Pancreas (tissue), 10 donors: ENCODE data around the gene RASGRF1. TPM values are rescaled to one million over a fixed set of nuclear protein-coding genes. Genes with fewer than 3 reads are reported as not detected.
A peak's percentile ranks its signal among the peaks of the same experiment; 100 is the strongest.

Experiments
- ATAC-seq, 4 donors: fragments of 200-7000 bp; cut with Tn5 transposase; one replicate each; pipeline versions ENCODE4 v1.8.0 to v1.9.1; 2020; ENCODE audit warnings: mild to moderate bottlenecking in 4 of 4, moderate library complexity in 4 of 4
- DNase-seq, 6 donors: peaks; one replicate each; pipeline ENCODE4 v3.0.0-alpha.2; 2020
- FAIRE-seq: peaks from 2 replicates; lab custom pipeline; 2012; peaks lifted over from hg19 to GRCh38; lab: Jason Lieb, UNC
- H3K27ac ChIP-seq, 4 donors: fragments of 200-600 bp; sonication (generic); 1 replicate in 3 of 4; 2 replicates in 1 of 4; pipeline versions ENCODE4 v1.5.0 to v1.8.0; 2020
- H3K27me3 ChIP-seq, 4 donors: fragments of 200-600 bp; one replicate each; pipeline ENCODE4 v1.8.0; 2021
- H3K36me3 ChIP-seq, 3 donors: fragments of 200-600 bp; sonication (generic) in 1 of 3; one replicate each; pipeline versions ENCODE4 v1.5.0 to v1.8.0; 2020 to 2021
- H3K4me1 ChIP-seq, 3 donors: fragments of 200-600 bp; one replicate each; pipeline ENCODE4 v1.8.0; 2021
- H3K4me3 ChIP-seq, 4 donors: fragments of 200-600 bp; sonication (generic) in 2 of 4; one replicate each; pipeline versions ENCODE4 v1.5.0 to v1.8.0; 2020 to 2021
- H3K9me3 ChIP-seq, 4 donors: fragments of 200-600 bp; one replicate each; pipeline ENCODE4 v1.8.0; 2021
- WGBS, 2 donors: extraction: QIAGEN DNeasy Blood & Tissue Kit; methylation state at CpG; one replicate each; pipeline ENCODE4 v1.1.7; 2013; 5-methylcytosine and 5-hydroxymethylcytosine counted together
- intact Hi-C, 3 donors: fragments of 100-400 bp; cut with DNase I; formaldehyde crosslinking; loops; one replicate each; pipeline versions ENCODE4 v1.11.1 to v1.14.2; 2022
- polyA plus RNA-seq, 2 donors: library from polyadenylated mRNA; stranded (reverse); fragments of 200-250 nt; gene quantifications; one replicate each; pipeline ENCODE4 v1.2.3, GENCODE V29; 2013
- total RNA-seq, 6 donors: library from RNA; stranded (reverse); fragmentation: NEBNext Ultra II Directional in 4 of 6; extraction: Animal tissue kit (Norgen Biotek cat#: 25700) in 4 of 6; gene quantifications; one replicate each; pipeline versions ENCODE4 v1.2.1 to v1.2.4, GENCODE V29; 2021 to 2023
- TF ChIP-seq, protein P1 (sequence below), 4 donors: fragments of 200-600 bp; sonication (generic) in 3 of 4; IDR thresholded peaks; one replicate each; pipeline versions ENCODE4 v1.5.0 to v1.8.0; 2021; ENCODE audit warnings: antibody characterized with exemption in 4 of 4
- donor health status: healthy with polysubstance abuse.
- donor health status: DM: no; HTN: no; CAD: no; lungs with moderate emphysema.
- donor health status: DM: no; HTN: no; CAD: no.
- donor health status: control.
- donor health status: control.
- donor health status: Bipolar disorder and iron deficiency.
- donor health status: DM: yes; HTN: yes; CAD: no.
- donor health status: DM: no; HTN: no; CAD: no.
- donor health status: DM: no; HTN: no; CAD: no.
- donor health status: DM: yes; HTN: yes; CAD: no.

Gene RASGRF1, protein sequence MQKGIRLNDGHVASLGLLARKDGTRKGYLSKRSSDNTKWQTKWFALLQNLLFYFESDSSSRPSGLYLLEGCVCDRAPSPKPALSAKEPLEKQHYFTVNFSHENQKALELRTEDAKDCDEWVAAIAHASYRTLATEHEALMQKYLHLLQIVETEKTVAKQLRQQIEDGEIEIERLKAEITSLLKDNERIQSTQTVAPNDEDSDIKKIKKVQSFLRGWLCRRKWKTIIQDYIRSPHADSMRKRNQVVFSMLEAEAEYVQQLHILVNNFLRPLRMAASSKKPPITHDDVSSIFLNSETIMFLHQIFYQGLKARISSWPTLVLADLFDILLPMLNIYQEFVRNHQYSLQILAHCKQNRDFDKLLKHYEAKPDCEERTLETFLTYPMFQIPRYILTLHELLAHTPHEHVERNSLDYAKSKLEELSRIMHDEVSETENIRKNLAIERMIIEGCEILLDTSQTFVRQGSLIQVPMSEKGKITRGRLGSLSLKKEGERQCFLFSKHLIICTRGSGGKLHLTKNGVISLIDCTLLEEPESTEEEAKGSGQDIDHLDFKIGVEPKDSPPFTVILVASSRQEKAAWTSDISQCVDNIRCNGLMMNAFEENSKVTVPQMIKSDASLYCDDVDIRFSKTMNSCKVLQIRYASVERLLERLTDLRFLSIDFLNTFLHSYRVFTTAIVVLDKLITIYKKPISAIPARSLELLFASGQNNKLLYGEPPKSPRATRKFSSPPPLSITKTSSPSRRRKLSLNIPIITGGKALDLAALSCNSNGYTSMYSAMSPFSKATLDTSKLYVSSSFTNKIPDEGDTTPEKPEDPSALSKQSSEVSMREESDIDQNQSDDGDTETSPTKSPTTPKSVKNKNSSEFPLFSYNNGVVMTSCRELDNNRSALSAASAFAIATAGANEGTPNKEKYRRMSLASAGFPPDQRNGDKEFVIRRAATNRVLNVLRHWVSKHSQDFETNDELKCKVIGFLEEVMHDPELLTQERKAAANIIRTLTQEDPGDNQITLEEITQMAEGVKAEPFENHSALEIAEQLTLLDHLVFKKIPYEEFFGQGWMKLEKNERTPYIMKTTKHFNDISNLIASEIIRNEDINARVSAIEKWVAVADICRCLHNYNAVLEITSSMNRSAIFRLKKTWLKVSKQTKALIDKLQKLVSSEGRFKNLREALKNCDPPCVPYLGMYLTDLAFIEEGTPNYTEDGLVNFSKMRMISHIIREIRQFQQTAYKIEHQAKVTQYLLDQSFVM (N-terminal part only)
- total RNA-seq, result 1 to 10 TPM in 3 of 6 donors, under 1 TPM in 3; 0.35 to 2.9 (median 1.6) TPM
- 1 to 10 TPM; 1.8 to 8.4 TPM for polyA plus RNA-seq

DNA sequence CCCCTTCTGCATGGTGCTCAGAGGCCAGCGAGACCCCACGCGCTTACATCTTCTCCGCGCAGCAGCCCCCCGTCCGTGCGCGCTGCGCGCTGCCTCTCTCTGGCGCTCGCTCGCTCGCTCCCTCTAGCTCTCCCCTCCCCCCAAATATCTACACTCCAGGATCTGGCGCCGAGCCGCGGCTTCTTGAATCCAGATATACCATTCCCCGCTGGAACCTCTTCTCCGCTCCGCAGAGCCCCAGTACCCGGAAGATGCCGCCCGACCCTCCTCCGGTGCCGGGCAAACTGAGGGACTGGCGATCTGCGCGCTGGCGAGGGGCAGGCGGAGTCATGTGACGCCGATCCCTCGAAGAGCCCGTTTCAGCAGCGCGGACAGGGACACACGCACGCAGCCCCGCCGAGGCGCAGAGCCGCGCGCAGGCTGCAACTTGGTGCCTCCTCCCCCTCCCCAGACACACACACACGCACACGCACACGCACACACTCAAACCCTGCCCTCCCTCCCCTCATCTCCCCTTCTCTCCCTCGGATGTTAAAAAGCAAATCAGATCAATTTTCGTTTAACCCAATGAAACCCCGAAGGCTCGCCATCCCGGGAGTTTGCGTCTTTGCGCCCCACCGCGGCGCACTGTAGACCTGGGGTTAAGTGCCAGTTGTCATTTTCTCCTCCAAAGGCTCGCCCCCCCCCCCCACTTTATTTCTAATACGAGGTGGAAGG, at the start of gene RASGRF1:
Gene RASGRF1, minus strand, starts transcription at position 294 of the 717 bp plus-strand sequence. Its CDS starts 282 bp downstream, at position 12.
- WGBS, 2 donors, result 0 to 2% methylated on average over 60 to 61 of the region's 61 CpGs
- Histone ChIP-seq H3K9me3 (no peaks in the 10 kb centered on the region), H3K27ac (no peak within 1 kb of the TSS), H3K4me1 (peaks cover 0 to 7% (median 4%) of the 10 kb centered on the region in 3 donors), H3K27me3 (peaks cover 0 to 16% (median 0%) of the 10 kb centered on the region in 4 donors), H3K36me3 (no peaks in the 10 kb centered on the region), H3K4me3 (peak within 1 kb of the TSS in 1 of 4 donors; percentile 32)
- peak in 1 of 6 donors; percentile 43 for DNase-seq
- no peak for FAIRE-seq
- ATAC-seq, result peak in 2 of 4 donors; percentile 61 to 63
- intact Hi-C loops, result no loop called here
- TF ChIP-seq, protein P1, sequence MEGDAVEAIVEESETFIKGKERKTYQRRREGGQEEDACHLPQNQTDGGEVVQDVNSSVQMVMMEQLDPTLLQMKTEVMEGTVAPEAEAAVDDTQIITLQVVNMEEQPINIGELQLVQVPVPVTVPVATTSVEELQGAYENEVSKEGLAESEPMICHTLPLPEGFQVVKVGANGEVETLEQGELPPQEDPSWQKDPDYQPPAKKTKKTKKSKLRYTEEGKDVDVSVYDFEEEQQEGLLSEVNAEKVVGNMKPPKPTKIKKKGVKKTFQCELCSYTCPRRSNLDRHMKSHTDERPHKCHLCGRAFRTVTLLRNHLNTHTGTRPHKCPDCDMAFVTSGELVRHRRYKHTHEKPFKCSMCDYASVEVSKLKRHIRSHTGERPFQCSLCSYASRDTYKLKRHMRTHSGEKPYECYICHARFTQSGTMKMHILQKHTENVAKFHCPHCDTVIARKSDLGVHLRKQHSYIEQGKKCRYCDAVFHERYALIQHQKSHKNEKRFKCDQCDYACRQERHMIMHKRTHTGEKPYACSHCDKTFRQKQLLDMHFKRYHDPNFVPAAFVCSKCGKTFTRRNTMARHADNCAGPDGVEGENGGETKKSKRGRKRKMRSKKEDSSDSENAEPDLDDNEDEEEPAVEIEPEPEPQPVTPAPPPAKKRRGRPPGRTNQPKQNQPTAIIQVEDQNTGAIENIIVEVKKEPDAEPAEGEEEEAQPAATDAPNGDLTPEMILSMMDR (IDR thresholded peaks at IDR 0.05), result no peak

DNA sequence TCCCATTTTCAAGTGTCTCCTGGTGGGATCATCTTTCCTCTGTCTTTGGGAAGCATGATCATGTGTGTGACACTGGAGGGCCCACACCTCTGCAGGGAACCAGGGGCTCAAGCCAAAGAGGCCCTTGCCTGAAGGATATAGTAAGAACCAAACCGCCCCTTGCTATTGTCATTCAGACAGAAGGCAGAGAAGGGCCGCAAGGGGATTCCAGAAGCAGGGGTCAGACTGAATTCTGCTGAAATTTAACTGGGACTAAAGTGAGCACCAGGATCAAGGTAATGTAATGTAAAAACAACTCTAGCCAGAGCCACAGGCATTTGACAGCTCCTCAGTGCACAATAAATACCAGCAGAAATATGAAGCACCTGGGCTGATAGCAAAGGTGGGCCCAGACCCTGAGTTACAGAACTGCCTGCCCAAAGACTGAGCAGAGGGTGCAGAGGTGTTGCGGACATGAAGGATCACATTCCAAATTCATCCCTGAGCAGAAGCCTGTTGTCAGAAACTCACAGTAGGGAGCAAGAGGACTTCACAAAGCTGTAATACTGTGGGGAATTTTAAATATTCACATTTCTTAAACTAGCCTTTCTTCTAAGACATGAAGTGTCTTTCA, 46.0 kb upstream of the RASGRF1 start:
- no peak overlapping the region for H3K4me3 ChIP-seq
- H3K36me3 ChIP-seq, result no peaks in the 10 kb centered on the region
- FAIRE-seq, result no peak
- TF ChIP-seq, protein P1 (IDR thresholded peaks at IDR 0.05), result no peak
- H3K9me3 ChIP-seq, result no peaks in the 10 kb centered on the region
- no peak for DNase-seq
- no peaks in the 10 kb centered on the region for H3K27me3 ChIP-seq
- WGBS, 2 donors, result 76 to 79% methylated on average over 3 of the region's 3 CpGs
- no peak for ATAC-seq
- H3K27ac ChIP-seq, result no peak overlapping the region
- intact Hi-C loops, result no loop called here
- no peaks in the 10 kb centered on the region for H3K4me1 ChIP-seq

DNA sequence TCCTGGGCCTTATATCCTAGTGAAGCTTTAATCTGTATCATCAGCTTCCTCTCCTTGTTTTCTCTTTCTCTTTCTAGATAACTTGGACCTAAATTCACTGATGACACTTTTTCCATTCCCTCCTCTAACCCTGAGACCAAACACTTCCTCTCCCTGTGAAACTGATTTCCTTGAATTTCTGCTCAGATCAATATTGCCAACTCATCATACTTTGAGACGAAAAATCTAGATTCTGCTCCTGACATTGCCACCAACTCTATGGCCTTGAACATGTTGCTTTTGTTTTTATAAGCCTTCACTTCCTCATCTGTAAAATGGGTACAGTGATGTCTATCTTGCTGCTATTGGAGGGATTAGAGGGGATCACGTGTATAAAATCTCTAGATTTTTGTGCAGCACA, 42.7 kb upstream of the RASGRF1 start:
- H3K9me3 ChIP-seq, result no peaks in the 10 kb centered on the region
- no peak overlapping the region for H3K27ac ChIP-seq
- no peaks in the 10 kb centered on the region for H3K36me3 ChIP-seq
- no peak for FAIRE-seq
- 57 to 61% methylated on average over 2 of the region's 2 CpGs for WGBS, 2 donors
- H3K4me1 ChIP-seq, result no peaks in the 10 kb centered on the region
- no peak for DNase-seq
- H3K27me3 ChIP-seq, result no peaks in the 10 kb centered on the region
- intact Hi-C loops, result no loop called here
- TF ChIP-seq, protein P1 (IDR thresholded peaks at IDR 0.05), result no peak
- no peak for ATAC-seq
- no peak overlapping the region for H3K4me3 ChIP-seq

DNA sequence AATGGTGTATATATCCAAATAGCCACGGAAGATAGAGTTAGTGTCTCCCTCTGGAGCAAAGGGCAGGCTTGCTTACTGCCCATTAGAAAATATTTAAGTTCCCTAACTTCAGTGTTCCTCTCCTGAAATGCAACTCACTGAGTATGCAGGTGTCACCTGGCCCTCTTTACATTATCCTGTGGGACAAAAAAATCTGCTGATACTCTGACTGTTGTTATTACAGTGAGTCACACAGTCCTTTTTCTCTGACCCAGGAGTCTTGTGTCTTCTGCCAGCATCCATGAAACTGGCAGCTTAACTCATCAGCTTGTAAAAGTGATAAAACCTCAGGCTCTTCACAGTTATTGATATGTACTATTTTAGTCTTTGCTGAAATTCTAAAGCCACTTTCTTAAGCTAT, 42.2 kb upstream of the RASGRF1 start:
- intact Hi-C loops, result no loop called here
- no peak for FAIRE-seq
- Histone ChIP-seq H3K36me3 (no peaks in the 10 kb centered on the region), H3K4me3 (no peak overlapping the region), H3K4me1 (no peaks in the 10 kb centered on the region), H3K9me3 (no peaks in the 10 kb centered on the region), H3K27ac (no peak overlapping the region), H3K27me3 (no peaks in the 10 kb centered on the region)
- TF ChIP-seq, protein P1 (IDR thresholded peaks at IDR 0.05), result no peak
- ATAC-seq, result no peak
- 42 to 57% methylated on average over 1 of the region's 1 CpG for WGBS, 2 donors
- DNase-seq, result no peak
